GM19455 (cell line): ENCODE results near the gene OR6J1.
"Not testable (repeated sequence)": the region's sequence is repeated elsewhere in the genome, so short reads cannot be mapped to it uniquely, and the experiment has no call there.

Experiments used
- ATAC-seq: cut with Tn5 transposase; IDR thresholded peaks from one replicate; pipeline ENCODE4 v1.9.1; 2021; ENCODE audit not compliant: unreplicated experiment

OR6J1 gene

DNA sequence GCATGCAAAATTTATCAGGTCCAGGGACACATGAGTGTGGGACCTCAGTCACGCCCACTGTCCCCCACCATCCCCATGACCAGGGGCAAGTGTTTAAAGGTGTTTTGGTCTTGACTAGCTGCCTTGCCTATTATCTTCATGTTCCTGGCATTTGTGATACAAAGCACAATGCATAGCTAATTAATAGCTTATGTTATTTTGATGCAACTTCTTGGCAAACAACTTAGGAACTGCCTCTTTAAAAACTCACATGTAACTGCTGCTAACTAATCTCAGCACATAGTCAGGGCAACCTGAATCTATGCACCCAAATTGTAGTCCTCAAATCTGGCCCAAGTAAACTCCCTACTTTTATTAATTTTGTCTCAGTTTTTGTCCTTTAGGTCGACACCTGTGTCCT lies 7.4 kb upstream of the OR6J1 start:
- ATAC-seq: no peak

DNA sequence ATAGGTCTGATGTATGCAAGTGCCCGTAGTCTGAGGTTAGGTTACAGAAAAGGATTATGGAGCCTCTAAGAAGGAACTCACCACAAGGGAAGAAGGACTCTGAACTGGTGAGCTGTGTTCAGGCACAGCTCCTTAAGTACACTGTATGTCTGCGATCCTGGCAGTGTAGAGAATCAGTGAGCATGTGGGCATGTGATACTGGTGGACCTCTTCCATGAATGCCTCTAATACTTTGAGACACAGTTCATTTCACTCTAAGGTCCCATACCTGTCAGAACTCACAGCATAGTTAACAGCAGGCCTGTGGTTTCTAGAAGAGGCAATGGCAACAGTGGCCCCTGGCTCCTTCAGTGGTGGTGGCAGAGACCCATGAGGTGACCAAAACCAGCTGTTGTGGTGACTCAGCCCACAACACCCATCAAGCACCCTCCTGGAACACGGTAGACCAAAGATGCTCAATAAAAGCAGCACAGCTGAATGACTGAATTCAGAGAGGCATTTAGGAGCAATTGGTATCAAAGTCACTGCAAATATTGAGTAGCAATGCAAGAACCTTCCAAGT lies 6.9 kb upstream of the OR6J1 start:
- ATAC-seq: no peak

DNA sequence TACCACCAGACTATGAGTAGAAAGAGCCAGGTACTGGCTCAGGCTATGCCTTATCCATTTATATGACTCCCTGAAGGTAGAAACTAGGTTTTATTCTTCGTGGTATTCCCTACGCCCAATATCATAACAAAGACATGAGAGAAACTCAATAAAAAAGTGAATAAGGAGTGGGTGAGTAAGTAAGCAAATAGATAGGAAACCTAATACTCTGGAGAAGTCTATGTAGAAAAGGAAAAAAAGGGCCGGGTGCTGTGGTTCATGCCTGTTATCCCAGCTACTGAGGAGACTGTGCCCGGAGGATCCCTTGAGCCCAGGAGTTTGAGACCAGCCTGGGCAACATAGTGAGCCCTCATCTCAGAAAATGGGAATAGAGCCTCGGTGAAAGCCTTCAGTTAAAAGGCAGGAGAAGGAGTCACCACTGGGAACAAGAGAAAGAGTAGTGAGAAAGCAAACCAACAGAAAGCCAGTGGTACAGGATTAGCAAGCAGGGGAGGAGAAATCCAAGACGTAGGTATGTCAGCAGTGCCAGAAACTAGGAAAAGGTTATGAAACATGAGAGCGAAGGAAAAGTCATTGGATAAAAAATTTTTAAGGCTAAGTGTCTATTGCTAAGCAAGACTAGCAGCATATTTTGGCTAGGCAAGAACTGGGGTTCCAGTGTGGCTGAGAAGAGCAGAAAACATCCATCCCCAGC lies 6.0 kb upstream of the OR6J1 start:
- no peak for ATAC-seq

DNA sequence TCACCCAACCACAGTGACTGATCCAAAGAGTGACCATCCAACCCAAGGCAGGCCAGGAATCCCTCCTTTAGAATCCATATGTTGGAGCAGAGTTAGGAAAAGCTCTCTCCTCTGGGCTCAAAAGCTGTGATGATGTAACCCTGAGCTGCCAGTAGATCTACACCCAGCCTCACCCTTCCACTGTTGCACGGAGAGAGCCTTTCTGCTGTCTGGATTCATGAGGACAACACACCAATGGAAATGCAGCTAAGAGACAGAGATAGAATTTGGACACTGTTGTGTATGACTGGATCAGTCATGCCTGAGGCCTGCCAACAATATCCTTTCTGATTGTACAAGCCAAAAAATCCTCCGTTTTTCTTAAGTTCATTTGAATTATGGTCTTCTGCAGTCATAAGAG lies 4.4 kb upstream of the OR6J1 start:
- no peak for ATAC-seq

DNA sequence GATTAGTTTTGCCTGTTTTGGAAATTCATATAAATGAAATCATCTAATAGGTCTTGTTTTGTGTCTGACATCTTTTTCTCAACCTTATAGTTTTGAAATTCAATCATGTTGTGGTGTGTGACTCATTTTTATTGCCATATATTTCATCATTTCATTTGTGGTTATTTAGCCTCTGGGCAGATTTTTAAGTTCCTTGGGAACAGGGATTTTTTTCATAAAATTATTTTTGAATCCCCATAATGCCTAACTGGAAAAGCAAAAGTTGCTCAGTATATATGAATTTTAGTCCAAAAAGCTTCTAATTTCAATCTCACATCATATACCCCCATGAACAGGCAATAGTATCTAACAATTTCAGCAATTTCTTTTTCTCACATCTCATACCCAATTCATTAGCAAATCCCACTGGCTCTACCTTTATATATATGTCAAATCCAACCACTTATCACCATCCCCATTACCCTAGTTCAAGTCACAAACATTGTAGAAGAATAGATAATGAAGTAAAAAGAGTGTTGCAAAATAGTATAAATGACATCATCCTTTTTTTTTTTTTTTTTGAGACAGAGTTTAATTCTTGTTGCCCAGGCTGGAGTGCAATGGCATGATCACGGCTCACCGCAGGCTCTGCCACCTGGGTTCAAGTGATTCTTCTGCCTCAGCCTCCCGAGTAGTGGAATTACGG lies 2.6 kb upstream of the OR6J1 start:
- ATAC-seq: no peak

DNA sequence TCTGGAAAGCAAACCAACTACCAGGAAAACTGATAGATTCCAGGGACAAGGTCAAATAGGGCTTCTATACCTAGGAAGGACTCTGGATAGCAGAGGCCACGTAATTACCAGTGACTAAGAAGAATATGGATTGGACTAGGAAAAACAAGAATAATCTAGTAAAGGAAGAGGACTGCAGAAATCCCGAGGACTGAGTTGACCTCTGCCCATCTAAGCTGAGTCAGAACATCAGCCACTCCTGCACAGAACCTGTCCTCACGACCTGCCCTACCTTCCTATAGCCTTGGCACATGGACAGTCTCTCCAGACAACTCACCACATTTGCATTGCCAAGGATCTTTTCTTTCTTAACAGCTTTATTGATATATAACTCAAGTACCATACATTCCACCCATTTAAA lies 2.3 kb downstream of the OR6J1 start:
- no peak for ATAC-seq

DNA sequence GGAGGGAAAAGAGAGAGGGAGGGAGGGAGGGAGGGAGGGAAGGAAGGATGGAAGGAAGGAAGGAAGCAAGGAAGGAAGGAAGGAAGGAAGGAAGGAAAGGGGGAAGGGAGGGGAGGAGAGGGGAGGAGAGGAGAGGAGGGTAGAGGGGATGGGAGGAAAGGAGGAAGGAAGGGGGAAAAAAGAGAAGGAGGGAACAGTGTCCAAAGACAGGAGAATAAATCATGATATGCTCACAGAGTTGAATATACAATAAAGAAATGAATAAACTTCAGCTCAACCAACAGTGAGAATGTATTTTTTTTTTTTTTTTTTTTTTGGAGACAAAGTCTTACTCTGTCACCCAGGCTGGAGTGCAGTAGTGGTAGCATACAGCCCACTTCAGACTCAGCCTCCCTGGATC lies 4.0 kb downstream of the OR6J1 start:
- ATAC-seq: no peak

DNA sequence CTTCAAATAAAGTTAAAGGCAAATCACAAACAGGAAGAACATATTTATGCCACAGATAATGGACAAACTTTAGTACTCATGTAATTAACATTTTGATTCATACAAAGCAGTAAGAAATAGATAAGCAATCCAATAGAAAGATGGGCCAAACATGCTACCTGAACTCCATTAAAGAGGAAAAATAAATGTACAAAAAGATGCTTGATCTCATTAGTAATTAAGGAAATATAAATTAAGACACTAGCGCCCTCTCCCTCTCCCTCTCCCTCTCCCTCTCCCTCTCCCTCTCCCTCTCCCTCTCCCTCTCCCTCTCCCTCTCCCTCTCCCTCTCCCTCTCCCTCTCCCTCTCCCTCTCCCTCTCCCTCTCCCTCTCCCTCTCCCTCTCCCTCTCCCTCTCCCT lies 8.2 kb downstream of the OR6J1 start:
- not testable (repeated sequence) for ATAC-seq

DNA sequence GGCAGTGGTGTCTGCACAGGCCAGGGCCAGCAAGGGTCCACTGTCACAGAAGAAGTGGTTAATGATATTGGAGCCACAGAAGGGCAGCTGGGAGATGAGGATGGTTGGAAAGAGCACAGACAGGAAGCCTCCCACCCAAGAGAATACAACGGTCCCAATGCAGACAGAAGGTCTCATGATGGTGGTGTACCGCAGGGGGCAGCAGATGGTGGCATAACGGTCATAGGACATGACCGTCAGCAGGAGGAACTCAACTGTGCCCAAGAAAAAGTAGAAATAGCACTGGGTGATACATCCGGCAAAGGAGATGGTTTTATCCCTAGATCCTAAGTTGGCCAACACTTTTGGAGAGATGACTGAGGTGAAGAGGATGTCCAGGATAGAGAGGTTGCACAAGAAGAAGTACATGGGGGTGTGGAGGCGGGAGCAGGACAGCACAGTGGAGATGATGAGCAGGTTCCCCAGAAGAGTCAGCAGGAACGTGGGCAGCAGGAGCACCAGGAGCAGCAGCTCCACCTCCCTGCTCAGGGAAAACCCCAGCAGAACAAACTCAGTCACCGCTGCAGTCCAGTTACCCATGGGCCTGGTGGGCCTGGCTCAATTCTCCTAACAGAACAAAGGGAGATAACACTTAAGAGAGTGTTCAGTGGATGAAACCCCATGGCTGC lies 9.8 kb downstream of the OR6J1 start:
- no peak for ATAC-seq

DNA sequence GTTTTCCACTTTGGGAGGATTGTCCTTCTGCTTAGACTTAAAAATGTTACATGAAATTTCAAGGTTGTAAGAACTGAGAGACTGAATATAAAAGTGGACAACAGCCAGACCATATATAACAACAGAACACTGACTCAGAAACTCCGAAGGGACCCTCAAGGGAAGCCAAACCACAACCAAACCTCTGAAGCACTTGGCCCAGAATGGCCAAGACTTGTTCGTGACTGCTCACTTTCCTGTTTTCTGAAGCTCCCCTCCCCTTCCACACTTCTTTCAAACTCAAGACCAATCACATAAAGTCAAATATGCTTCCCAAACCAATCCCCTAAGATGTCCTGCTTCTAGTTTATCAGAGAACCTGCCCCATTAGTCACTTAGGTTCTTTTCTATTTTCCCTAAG lies 13.7 kb downstream of the OR6J1 start:
- ATAC-seq: no peak

DNA sequence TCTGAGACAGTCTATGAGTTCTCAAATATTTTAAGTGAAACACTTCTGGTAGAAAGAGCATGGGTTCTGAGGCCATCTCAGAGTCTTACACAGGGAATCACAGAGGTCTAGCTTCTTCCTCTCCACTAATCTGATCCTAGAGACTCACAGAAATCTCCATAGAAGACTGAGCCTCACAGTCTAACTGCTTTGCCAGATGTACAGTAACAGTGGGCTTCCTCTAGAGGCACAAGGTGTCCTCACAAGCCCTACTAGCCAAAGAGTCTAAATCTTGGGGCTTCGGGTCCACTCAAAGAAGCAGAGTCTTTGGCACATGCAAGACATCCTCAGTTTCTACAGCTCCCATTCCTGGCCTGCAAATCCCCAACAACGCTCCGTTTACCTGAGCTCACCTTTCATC lies 14.1 kb downstream of the OR6J1 start:
- no peak for ATAC-seq

DNA sequence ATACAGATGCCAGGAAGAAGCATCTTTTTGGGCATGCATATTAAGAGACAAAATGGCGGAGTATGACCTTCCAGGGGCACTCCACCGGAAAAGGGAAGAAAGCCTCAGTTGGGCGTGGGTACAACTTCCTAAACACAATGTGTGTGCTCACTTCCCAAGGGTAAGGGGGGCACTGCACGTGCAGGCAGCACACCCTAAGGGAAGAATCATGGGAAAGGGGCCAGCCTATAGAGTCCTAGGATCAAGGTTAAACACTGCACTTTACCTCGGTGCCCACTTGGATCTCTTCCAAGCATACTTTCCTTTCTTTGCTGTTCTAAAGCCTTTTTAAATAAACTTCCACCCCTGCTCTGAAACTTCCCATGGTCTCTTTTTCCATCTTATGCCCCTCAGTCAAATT lies 14.8 kb downstream of the OR6J1 start:
- no peak for ATAC-seq

DNA sequence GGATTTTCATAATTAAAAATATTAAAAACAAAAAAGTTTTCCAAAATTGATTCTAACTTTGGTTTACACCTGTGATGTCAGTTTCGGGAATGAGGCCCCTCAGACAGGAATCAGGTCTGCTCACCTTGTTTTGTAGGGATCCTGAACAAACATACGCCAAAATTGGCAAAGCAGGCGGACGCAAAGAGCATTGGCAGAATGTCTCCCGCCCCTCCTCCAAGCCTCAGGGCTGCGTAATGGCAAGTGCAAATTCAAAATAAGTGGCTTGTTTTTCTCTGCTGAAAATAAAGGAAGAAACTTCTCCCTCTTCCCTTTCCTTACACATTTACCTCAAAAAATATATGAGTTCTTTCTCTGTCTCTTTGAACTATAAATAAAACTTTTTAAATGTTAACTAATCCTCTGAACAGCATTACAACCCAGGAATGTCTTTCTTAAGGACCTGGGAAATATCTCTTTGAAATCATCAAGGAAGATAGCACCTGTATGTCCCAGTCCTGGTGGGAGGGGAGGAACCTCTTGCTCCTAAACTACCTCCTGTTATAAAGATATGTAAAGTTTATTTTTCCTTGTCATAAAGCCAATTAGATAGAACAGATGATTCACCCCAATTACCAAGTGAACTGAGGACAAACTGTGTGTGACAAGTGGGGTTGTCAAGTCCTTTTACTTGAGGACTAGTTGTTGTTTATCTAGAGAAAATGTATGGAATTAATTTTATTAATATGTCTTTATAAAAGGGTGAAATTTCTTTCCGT lies 16.5 kb downstream of the OR6J1 start:
- ATAC-seq: no peak

DNA sequence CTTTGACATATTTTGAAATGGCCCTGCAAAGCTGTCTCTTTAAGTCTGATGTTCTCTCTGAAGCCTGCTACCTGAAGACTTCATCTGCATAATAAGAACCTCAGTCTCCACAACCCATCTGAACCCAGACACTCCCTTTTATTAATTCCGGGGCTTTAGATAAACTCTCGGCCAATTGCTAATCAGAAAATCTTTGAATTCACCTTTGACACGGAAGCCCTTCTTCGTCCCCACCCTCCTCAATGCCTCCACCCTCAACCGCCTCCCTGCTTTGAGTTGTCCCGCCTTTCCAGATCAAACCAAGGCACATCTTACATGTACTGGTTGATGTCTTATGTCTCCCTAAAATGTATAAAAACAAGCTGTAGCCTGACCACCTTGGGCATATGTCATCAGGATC lies 17.6 kb downstream of the OR6J1 start:
- ATAC-seq: no peak

DNA sequence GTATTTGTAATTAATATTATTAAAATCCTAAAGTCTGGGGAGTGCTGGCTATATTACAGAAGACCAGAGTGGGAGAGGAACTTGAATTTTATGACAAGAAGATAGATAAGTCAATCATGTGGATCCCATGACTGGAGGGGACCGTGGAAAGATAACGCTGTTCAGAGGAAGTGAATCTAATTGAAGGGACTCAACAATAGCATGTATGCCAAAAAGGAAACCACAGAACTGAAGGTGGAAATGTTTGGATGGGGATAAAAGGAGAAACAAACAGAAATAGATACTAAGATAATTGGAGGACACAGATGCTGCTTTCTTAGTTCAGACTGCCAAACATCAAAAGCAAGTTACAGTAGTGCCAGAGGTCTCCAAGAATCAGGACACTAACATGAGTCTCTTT lies 21.1 kb downstream of the OR6J1 start:
- ATAC-seq: no peak

DNA sequence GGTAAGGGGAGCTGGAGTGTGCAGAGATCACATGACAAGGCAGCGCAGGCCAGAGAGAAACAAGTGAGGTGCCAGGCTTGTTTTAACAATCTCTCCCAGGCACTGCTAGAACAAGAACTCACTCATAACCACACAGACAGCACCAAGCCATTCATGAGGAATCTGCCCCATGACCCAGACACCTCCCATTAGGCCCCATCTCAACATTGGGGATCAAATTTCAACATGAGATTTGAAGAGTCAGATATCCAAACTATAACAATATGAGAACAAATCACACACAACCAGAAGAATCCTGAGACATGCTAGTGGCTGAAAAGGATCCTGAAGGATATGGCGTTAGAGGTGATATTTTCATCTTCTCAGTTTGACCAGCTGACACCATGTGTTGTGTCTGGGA lies 21.9 kb downstream of the OR6J1 start:
- ATAC-seq: no peak

DNA sequence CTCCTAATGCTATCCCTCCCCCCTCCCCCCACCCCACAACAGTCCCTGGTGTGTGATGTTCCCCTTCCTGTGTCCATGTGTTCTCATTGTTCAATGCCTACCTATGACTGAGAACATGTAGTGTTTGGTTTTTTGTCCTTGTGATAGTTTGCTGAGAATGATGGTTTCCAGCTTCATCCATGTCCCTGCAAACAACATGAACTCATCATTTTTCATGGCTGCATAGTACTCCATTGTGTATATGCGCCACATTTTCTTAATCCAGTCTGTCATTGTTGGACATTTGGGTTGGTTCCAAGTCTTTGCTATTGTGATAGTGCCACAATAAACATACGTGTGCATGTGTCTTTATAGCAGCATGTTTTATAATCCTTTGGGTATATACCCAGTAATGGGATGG lies 28.4 kb downstream of the OR6J1 start:
- ATAC-seq: not testable (repeated sequence)

DNA sequence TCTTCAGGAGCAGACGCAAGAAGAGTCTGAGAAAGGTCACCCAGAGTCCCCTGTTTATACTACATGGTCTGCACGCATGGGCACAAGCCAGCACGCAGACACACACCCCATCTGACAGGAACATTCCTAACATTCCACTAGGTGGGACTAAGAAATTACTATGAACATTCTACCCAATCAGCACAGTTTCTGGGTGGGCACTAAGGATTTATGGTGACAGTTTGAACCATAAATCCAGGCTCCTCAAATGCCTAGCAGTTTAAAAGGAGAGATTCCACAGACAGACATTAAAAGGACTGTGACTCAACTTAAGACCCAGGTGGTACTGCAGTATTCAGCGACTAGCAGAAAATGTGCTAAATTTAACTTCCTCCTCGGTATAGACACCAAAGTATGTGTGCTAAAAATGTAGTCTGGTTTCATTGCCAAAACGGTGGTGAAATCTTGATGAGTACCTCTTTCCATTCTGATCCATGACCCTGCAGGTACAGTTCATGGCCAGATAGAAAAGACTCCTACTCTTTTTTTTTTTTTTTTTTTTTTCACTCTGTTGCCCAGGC lies 29.8 kb downstream of the OR6J1 start:
- ATAC-seq: no peak

DNA sequence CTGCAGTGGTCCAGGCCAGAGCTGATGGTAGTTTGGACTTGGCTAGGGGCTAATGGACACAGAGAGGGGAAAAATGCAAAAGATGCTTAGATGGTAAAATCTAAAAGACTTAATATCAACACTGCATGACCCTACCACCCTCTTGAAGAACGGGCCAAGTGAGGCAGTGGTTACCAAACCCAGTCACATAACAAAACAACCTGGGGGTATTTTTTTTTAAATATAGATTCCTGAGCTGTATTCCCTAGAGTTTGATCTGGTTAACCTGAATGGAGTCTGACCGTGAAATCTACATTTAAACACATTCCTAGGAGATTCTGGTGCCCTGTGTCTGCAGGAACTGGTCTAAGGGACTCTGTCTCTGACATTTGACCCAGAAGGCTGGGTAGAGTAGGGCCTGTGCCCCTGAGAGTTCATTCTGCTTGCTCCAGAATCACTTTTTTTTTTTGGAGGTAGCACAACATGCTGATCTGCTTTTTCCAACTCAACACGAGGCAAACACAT lies 30.4 kb downstream of the OR6J1 start:
- no peak for ATAC-seq

DNA sequence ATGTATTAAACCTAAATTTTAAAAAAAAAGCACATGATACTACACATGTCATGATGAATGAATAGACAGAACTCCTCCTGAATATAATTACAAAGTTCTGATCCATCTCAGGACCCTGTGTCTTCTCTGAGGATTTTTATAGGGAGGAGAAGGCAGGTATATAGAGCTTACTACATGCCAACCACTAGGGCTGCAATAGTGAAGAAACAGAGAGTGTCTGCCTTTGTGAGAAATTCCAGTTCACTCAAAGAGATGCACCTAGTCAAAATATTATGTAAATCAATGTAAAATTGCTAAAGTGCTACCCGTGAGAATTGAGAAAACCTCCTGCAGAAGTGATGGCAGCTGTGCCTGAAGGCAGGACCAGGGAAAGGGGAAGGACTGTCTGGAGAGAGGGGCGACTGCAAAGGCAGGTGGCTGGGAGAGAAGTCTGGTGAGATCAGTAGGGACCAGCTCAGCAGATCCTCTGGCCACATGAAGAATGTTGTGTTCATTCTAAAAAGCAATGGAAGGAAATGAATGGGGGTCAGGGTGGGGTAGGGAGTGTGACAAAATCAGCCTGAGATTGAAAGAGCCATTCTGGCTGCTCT lies 31.0 kb downstream of the OR6J1 start:
- ATAC-seq: no peak
